Transverse colon (tissue), 4 donors: ENCODE measurements around the gene FBXL17.

Source experiments
- EP300 ChIP-seq: sonication (generic); formaldehyde crosslinking; IDR thresholded peaks from one replicate; pipeline ENCODE4 v1.6.1; 2017; ENCODE audit warnings: antibody characterized with exemption, low read depth
- POLR2A ChIP-seq: fragments of 450-650 bp; IDR thresholded peaks from one replicate; pipeline ENCODE4 v1.6.1; 2016; ENCODE audit warnings: antibody characterized with exemption, mild to moderate bottlenecking, moderate library complexity
- POLR2AphosphoS5 ChIP-seq, 3 donors: sonication (generic); formaldehyde crosslinking; IDR thresholded peaks; one replicate each; pipeline ENCODE4 v1.6.1; 2016; ENCODE audit warnings: antibody characterized with exemption in 3 of 3
- TF ChIP-seq, protein P1 (sequence below), 5 experiments: fragments of 200-600 bp in 3 of 5; fragments of 450-650 bp in 2 of 5; sonication (generic) in 3 of 5; IDR thresholded peaks; 1 replicate in 2 of 5; 2 replicates in 3 of 5; pipeline ENCODE4 v1.5.1; 2016 to 2017; ENCODE audit warnings: antibody characterized with exemption in 5 of 5, inconsistent platforms in 3 of 5, mild to moderate bottlenecking in 2 of 5, moderate library complexity in 1 of 5

DNA sequence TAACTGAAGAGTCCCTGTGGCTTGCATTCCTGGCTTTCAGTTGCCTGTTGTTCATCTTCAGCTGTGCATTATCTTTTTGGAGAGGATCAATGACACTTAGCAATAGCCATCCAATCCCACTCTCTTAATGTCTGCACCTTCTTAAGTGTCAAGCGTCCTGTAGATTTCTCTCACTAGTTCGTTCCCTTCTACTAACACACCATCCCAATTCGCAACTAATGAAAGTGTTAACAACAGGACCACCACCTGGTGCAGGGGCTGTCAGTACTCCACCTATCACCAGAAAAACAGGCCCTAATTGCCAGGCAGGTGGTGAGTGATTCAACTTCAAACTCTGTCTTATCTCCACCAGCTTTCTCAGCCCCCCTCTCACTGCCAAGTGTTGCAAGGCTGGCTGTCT is 541.7 kb downstream of the FBXL17 start:
- TF ChIP-seq, protein P1, sequence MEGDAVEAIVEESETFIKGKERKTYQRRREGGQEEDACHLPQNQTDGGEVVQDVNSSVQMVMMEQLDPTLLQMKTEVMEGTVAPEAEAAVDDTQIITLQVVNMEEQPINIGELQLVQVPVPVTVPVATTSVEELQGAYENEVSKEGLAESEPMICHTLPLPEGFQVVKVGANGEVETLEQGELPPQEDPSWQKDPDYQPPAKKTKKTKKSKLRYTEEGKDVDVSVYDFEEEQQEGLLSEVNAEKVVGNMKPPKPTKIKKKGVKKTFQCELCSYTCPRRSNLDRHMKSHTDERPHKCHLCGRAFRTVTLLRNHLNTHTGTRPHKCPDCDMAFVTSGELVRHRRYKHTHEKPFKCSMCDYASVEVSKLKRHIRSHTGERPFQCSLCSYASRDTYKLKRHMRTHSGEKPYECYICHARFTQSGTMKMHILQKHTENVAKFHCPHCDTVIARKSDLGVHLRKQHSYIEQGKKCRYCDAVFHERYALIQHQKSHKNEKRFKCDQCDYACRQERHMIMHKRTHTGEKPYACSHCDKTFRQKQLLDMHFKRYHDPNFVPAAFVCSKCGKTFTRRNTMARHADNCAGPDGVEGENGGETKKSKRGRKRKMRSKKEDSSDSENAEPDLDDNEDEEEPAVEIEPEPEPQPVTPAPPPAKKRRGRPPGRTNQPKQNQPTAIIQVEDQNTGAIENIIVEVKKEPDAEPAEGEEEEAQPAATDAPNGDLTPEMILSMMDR (IDR thresholded peaks at IDR 0.05): no peak
- TF ChIP-seq POLR2AphosphoS5 (IDR thresholded peaks at IDR 0.05) (no peak), POLR2A (no peak), EP300 (no peak)
